RPMI8226 (cell line): ENCODE measurements around the gene BMERB1.
"Not testable (repeated sequence)": the region's sequence is repeated elsewhere in the genome, so short reads cannot be mapped to it uniquely, and the experiment has no call there.

Source experiments
- DNase-seq: peaks from one replicate; pipeline ENCODE4 v3.0.0-alpha.2; 2015

BMERB1 gene

GRCh38 chr16:15466131-15466530 lies 31.7 kb downstream of the BMERB1 start:
- DNase-seq: no peak

DNA sequence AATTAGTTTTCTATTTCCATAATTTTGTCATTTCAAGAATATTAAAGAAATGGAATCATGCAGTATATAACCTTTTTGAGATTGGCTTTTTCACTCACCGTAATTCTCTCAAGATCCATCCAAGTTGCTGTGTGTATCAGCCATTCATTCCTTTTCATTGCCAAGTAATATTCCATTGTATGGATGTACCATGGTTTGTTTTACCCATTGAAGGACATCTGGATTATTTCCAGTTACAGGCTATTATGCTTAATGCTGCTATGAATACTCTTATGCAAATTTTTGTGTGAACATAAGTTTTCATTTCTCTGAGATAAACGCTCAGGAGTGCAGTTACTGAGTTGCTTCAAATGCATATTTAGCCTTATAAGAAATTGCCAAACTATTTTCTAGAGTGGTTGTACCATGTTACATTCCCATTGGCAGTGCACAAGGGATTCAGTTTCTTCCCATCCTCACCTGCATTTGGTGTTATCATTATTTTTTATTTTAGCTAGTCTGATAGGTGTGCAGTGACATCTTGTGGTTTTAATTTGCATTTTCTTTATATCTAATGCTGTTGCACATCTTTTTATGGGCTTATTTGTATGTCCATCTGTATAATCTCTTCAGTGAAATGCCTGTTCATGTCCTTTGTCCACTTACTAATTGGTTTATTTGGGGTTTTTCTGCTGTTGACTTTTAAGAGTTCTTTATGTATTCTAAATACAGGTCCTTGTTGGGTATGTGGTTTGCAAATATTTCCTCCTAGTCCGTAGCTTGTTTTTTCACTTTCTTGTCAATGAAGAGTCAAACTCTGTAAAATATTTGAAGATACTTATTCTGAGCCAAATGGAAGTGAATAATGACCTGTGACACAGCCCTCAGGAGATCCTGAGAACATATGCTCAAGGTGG lies 32.7 kb downstream of the BMERB1 start:
- no peak for DNase-seq

DNA sequence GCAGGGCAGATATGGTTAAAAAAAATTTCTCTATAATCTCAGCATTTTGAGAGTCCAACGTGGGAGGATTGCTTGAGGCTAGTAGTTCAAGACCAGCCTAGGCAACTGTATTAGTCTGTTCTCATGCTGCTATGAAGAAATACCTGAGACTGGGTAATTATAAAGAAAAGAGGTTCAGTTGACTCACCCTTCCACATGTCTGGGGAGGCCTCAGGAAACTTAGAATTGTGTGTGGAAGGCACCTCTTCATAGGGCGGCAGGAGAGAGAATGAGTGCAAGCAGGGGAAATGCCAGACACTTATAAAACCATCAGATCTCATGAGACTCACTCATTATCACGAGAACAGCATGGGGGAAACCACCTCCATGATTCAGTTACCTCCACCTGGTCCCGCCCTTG lies 42.6 kb downstream of the BMERB1 start:
- DNase-seq: not testable (repeated sequence)

- no peak for DNase-seq
These were observed 43.4 kb downstream of the BMERB1 start for GRCh38 chr16:15477802-15478201.

GRCh38 chr16:15482068-15482747 lies 47.8 kb downstream of the BMERB1 start:
- DNase-seq: peak; percentile 65

DNA sequence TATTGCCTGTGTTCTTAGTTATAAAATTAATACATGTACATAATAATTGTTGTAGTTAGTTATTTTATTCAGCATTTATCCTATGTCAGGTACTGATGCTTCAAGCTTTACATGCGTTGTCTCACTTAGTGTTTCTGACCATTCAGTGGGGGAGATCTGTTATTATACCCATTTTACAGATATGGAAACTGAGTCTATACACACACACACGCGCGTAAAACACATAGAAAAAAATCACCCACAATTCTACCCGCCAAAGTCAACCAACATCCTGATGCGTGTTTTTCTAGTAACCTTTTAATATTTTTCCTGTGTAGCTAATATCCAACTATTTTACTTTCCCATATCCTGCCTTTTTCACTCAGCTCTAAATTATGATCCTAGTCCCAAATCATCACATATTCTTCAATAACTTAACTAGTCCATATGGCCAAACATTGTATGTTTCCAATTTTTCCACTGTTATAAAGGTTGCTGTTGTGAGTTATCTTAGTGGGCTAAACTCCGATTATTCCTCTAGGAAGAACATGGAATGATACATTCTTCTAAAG lies 48.4 kb downstream of the BMERB1 start:
- DNase-seq: no peak

DNA sequence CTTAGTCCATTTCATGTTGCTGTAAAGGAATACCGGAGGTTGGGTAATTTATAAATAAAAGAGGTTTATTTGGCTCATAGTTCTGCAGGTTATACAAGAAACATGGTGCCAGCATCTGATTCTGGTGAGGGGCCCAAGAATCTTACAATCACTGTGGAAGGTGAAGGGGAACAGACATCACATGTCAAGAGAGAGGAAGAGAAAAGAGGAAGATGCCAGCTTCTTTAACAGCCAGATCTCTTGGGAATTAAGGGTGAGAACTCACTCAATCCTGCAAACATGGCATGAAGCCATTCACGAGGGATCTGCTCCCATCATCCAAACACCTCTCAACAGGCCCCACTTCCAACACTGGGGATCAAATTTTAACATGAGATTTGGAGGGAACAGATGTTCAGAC lies 49.5 kb downstream of the BMERB1 start:
- DNase-seq: no peak

GRCh38 chr16:15484662-15485061 lies 50.3 kb downstream of the BMERB1 start:
- DNase-seq: no peak

GRCh38 chr16:15485175-15485574 lies 50.8 kb downstream of the BMERB1 start:
- DNase-seq: no peak

DNA sequence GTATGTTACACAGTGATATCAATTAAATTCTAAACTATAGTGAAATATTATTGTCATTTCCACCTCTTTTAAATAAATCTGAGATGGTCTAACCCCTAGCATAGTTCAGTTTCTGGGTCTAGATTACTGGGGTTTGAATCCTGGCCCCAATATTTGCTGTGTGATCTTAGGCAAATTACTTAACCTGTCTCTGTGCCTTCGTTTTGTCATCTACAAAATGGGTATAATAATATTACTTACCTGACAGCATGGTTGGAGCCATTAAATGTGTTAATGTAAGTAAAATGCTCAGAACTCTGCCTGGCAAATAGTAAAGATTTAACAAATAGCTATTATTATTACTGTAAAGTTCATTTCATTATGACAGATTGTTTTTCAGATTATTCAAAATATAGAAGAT lies 52.3 kb downstream of the BMERB1 start:
- no peak for DNase-seq

DNA sequence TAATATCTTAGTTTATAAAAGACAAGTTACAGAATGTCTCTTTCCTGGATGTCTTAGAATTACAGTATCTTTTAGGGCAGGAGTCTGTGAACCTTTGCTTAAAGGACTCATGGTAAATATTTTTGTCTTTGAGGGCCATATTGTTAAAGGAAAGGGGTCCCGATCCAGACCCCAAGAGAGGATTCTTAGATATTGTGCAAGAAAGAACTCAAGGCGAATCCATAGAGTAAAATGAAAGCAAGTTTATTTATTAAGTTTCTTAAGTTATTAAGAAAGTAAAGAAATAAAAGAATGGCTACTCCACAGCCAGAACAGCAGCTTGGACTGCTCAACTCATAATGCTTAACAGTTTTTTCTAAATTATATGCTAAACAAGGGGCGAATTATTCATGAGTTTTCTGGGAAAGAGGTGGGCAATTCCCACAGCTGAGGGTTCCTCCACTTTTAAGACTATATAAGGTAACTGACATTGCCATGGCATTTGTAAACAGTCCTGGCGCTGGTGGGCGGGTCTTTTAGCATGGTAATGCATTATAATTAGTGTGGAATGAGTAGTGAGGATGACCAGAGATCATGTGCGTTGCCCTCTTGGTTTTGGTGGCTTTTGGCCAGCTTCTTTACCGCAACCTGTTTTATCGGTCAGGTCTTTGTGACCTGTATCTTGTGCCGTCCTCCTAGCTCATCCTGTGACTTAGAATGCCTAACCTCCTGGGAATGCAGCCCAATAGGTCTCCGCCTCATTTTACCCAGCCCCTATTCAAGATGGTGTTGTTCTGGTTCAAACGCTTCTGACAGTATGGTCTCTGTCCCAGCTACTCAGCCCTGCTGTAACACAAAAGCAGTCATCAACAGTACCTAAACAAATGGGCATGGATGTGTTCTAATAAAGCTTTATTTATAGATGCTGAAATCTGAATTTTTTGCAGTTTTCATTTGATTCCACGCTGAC lies 53.2 kb downstream of the BMERB1 start:
- DNase-seq: no peak

DNA sequence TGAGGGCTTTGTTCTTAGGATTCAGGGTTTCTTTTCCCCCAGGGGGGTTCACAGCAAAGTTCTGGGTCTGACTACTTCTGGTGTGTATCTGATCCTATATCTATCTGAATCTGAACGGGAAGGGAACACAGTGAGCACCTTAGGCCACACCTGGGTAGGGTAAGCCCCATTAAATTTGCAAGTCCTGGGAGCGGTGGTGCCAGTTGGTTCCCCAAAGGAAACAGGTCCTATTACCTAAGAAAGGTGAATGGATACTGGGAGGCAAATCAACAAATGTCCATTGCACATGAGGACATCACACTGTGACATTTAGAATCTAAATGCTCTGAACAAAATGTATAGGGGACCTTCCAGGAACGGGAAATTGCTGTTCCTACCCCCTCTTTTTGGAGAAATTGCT lies 54.6 kb downstream of the BMERB1 start:
- no peak for DNase-seq

DNA sequence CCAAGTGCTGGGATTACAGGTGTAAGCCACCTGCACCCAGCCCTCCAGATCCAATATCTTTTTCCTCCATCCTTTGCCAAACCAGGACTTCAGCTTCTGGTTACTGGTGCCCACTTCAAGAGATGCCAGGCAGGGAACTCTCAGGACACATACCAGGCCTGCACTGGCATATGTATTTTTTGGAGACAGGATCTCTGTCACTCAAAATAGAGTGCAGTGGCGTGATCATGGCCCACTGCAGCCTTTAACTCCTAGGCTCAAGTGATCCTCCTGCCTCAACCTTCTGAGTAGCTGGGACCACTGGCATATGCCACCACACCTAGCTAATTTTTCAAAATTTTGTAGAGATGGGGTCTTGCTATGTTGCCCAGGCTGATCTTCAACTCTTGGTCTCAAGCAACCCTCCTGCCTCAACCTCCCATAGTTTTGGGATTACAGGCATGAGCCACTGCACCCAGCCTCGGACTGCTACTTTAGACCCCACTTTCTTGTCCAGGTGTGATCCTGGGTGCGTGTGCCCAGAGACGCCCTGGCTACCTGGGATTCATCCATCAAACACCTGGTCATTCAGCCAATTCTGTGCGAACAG lies 55.8 kb downstream of the BMERB1 start:
- DNase-seq: no peak

DNA sequence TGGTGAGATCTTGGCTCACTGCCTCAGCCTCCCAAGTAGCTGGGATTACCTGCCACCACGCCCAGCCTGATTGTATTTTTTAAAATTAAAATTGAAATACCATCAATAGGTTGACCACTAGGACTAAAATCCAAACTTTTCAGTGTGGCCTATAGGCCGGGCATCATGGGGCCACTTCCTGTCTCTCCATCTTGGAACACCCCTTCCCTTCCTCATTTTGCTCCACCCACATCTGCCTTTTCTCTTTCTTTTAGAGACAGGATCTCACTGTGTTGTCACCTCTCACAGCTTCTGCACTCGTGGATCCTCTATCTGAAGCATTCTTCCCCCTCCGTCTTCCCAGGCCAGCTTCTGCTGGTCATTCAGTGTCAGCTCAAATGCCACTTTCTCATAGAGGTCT lies 57.0 kb downstream of the BMERB1 start:
- no peak for DNase-seq

GRCh38 chr16:15492091-15492740 lies 57.8 kb downstream of the BMERB1 start:
- DNase-seq: peak; percentile 30

GRCh38 chr16:15493466-15494180 lies 59.2 kb downstream of the BMERB1 start:
- DNase-seq: no peak

GRCh38 chr16:15494236-15494635 lies 59.8 kb downstream of the BMERB1 start:
- no peak for DNase-seq

GRCh38 chr16:15495898-15496297 lies 61.5 kb downstream of the BMERB1 start:
- DNase-seq: no peak

GRCh38 chr16:15498427-15499175 lies 64.2 kb downstream of the BMERB1 start:
- no peak for DNase-seq

DNA sequence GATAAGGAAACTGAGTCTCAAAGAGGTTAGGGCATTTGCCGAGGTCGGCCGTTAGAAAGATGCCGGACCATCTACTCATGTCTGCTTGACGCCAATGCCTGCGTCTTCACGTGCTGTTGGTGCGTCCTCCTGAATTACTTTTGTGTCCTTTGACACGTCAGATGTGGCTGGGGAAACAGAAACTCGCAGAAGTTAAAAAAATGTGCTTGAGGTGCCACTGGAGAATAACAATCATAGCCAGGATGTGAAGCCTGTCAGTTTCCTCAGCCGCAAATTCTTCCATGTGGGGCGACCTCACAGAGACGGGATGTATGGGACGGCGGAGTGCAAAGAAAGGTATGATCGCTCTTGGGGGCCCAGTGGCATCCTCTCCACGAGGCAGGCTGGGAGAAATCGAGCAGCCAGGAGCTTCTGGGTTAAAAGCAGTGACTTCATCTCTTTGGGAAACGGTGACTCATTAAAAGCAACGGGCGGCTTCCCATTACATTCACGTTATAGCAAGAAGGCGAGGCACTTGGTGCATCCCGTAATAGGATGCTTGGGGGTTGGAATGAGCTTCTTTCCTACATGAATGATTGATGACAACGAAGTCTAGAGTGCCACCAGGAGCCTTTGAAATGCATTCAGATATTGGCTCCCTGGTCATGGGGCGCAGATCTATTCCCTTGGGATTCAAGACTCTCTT lies 67.8 kb downstream of the BMERB1 start:
- no peak for DNase-seq
